SK-N-SH treated with all-trans-retinoic acid at 6 μM for 48 hours (cell line): ENCODE measurements around the gene HS3ST3A1.

Experiments
- ATAC-seq: fragments of 200-7000 bp; cut with Tn5 transposase; 3 replicates; pipeline ENCODE4 v1.9.1; 2020; ENCODE audit warnings: mild to moderate bottlenecking, moderate library complexity
- ARNTL ChIP-seq: fragments of 450-650 bp; formaldehyde crosslinking; IDR thresholded peaks from 2 replicates; pipeline ENCODE4 v1.5.0; 2020; ENCODE audit warnings: low read depth, mild to moderate bottlenecking, moderate library complexity, borderline replicate concordance
- BACH2 ChIP-seq: fragments of 250-450 bp; sonication (Bioruptor Pico); IDR thresholded peaks from 2 replicates; pipeline ENCODE4 v1.9.0; 2021; ENCODE audit warnings: mild to moderate bottlenecking, borderline replicate concordance
- CREB5 ChIP-seq: fragments of 250-450 bp; sonication (Bioruptor Pico); IDR thresholded peaks from 2 replicates; pipeline ENCODE4 v1.5.1; 2020; ENCODE audit warnings: low read depth, mild to moderate bottlenecking, moderate library complexity
- CSDC2 ChIP-seq: fragments of 250-450 bp; sonication (Bioruptor Pico); IDR thresholded peaks from 2 replicates; pipeline ENCODE4 v1.5.0; 2020; ENCODE audit warnings: mild to moderate bottlenecking, moderate library complexity
- GLIS3 ChIP-seq: fragments of 250-450 bp; sonication (Bioruptor Pico); IDR thresholded peaks from 2 replicates; pipeline ENCODE4 v1.5.0; 2020; ENCODE audit warnings: mild to moderate bottlenecking, moderate library complexity
- ISL1 ChIP-seq: fragments of 250-450 bp; sonication (Bioruptor Pico); IDR thresholded peaks from 2 replicates; pipeline ENCODE4 v2.1.2; 2022; ENCODE audit warnings: mild to moderate bottlenecking, moderate library complexity
- PATZ1 ChIP-seq: fragments of 250-450 bp; sonication (Bioruptor Pico); IDR thresholded peaks from 2 replicates; pipeline ENCODE4 v1.8.0; 2020; ENCODE audit warnings: mild to moderate bottlenecking, moderate library complexity, borderline replicate concordance
- POU6F1 ChIP-seq: fragments of 250-450 bp; sonication (Bioruptor Pico); IDR thresholded peaks from 2 replicates; pipeline ENCODE4 v1.8.0; 2021; ENCODE audit warnings: low read depth, mild to moderate bottlenecking, moderate library complexity, borderline replicate concordance
- RARB ChIP-seq: fragments of 250-450 bp; sonication (Bioruptor Pico); IDR thresholded peaks from 2 replicates; pipeline ENCODE4 v1.8.0; 2021; ENCODE audit warnings: mild to moderate bottlenecking, moderate library complexity
- SNAI2 ChIP-seq: fragments of 250-450 bp; sonication (Bioruptor Pico); IDR thresholded peaks from 2 replicates; pipeline ENCODE4 v1.5.0; 2020; ENCODE audit warnings: mild to moderate bottlenecking, moderate library complexity
- TCF4 ChIP-seq: fragments of 250-450 bp; sonication (Bioruptor Pico); IDR thresholded peaks from 2 replicates; pipeline ENCODE4 v1.8.0; 2021; ENCODE audit warnings: mild to moderate bottlenecking, moderate library complexity, borderline replicate concordance
- TOX ChIP-seq: fragments of 250-450 bp; sonication (Bioruptor Pico); IDR thresholded peaks from 2 replicates; pipeline ENCODE4 v1.8.0; 2021; ENCODE audit warnings: mild to moderate bottlenecking, moderate library complexity, borderline replicate concordance
- ZC3H10 ChIP-seq: fragments of 250-450 bp; sonication (Bioruptor Pico); IDR thresholded peaks from 2 replicates; pipeline ENCODE4 v1.5.1; 2021; ENCODE audit warnings: mild to moderate bottlenecking, moderate library complexity
- ZFP3 ChIP-seq: fragments of 250-450 bp; sonication (Bioruptor Pico); IDR thresholded peaks from 2 replicates; pipeline ENCODE4 v1.5.0; 2020; ENCODE audit warnings: mild to moderate bottlenecking, moderate library complexity
- ZFP30 ChIP-seq: fragments of 450-650 bp; formaldehyde crosslinking; IDR thresholded peaks from 2 replicates; pipeline ENCODE4 v1.5.0; 2022; ENCODE audit warnings: mild to moderate bottlenecking, moderate library complexity
- ZNF565 ChIP-seq: fragments of 450-650 bp; formaldehyde crosslinking; conservative IDR thresholded peaks from 2 replicates; pipeline ENCODE4 v1.5.0; 2020; ENCODE audit warnings: low read depth, mild to moderate bottlenecking, moderate library complexity
- ZNF70 ChIP-seq: fragments of 450-650 bp; formaldehyde crosslinking; IDR thresholded peaks from 2 replicates; pipeline ENCODE4 v1.5.0; 2020; ENCODE audit warnings: mild to moderate bottlenecking, moderate library complexity
- ZNF8 ChIP-seq: fragments of 450-650 bp; formaldehyde crosslinking; IDR thresholded peaks from 2 replicates; pipeline ENCODE4 v1.5.0; 2020; ENCODE audit warnings: mild to moderate bottlenecking, moderate library complexity
- TF ChIP-seq, protein P1 (sequence below): fragments of 250-450 bp; sonication (Bioruptor Pico); IDR thresholded peaks from 2 replicates; pipeline ENCODE4 v1.5.1; 2021; ENCODE audit warnings: mild to moderate bottlenecking, moderate library complexity
- TF ChIP-seq, protein P2 (sequence below): fragments of 250-450 bp; sonication (Bioruptor Pico); IDR thresholded peaks from 2 replicates; pipeline ENCODE4 v1.5.0; 2020; ENCODE audit warnings: mild to moderate bottlenecking, moderate library complexity

Gene HS3ST3A1

GRCh38 chr17:13594762-13595598, 6.7 kb downstream of the HS3ST3A1 start:
- TF ChIP-seq ZNF8 (CRISPR knock-in tag) = no peak
- TF ChIP-seq BACH2 (CRISPR knock-in tag) = no peak
- TF ChIP-seq ZFP30 (CRISPR knock-in tag) = no peak
- TF ChIP-seq CSDC2 = no peak
- TF ChIP-seq GLIS3 (CRISPR knock-in tag) = no peak
- no peak for TF ChIP-seq SNAI2 (CRISPR knock-in tag)
- no peak for TF ChIP-seq CREB5 (CRISPR knock-in tag)
- no peak for TF ChIP-seq ISL1 (CRISPR knock-in tag)
- TF ChIP-seq, protein P1, sequence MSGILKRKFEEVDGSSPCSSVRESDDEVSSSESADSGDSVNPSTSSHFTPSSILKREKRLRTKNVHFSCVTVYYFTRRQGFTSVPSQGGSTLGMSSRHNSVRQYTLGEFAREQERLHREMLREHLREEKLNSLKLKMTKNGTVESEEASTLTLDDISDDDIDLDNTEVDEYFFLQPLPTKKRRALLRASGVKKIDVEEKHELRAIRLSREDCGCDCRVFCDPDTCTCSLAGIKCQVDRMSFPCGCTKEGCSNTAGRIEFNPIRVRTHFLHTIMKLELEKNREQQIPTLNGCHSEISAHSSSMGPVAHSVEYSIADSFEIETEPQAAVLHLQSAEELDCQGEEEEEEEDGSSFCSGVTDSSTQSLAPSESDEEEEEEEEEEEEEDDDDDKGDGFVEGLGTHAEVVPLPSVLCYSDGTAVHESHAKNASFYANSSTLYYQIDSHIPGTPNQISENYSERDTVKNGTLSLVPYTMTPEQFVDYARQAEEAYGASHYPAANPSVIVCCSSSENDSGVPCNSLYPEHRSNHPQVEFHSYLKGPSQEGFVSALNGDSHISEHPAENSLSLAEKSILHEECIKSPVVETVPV (CRISPR knock-in tag) = no peak
- TF ChIP-seq, all 23 proteins: peak for 0
- ATAC-seq = peak; percentile 68

GRCh38 chr17:13594310-13594709, 7.4 kb downstream of the HS3ST3A1 start:
- peak; percentile 4; the same call in 1 of the 3 replicates for ATAC-seq
- TF ChIP-seq ZNF8 (CRISPR knock-in tag) = no peak; the same call in 1 of the 2 replicates
- TF ChIP-seq RARB (CRISPR knock-in tag) = no peak
- no peak for TF ChIP-seq ZFP3 (CRISPR knock-in tag)
- TF ChIP-seq TOX (CRISPR knock-in tag) = no peak
- TF ChIP-seq PATZ1 (CRISPR knock-in tag) = no peak
- no peak for TF ChIP-seq CSDC2

- no peak for ATAC-seq
- TF ChIP-seq, protein P1 (CRISPR knock-in tag) = no peak
- TF ChIP-seq TOX (CRISPR knock-in tag) (no peak), PATZ1 (CRISPR knock-in tag) (no peak), ZFP3 (CRISPR knock-in tag) (no peak), ZNF565 (CRISPR knock-in tag) (no peak), ZFP30 (CRISPR knock-in tag) (no peak), BACH2 (CRISPR knock-in tag) (no peak), CREB5 (CRISPR knock-in tag) (no peak), TCF4 (CRISPR knock-in tag) (no peak), ZNF70 (no peak), GLIS3 (CRISPR knock-in tag) (no peak), ZC3H10 (CRISPR knock-in tag) (no peak), ZNF8 (CRISPR knock-in tag) (no peak), RARB (CRISPR knock-in tag) (no peak), POU6F1 (CRISPR knock-in tag) (no peak), ARNTL (CRISPR knock-in tag) (no peak)
- TF ChIP-seq, protein P2, sequence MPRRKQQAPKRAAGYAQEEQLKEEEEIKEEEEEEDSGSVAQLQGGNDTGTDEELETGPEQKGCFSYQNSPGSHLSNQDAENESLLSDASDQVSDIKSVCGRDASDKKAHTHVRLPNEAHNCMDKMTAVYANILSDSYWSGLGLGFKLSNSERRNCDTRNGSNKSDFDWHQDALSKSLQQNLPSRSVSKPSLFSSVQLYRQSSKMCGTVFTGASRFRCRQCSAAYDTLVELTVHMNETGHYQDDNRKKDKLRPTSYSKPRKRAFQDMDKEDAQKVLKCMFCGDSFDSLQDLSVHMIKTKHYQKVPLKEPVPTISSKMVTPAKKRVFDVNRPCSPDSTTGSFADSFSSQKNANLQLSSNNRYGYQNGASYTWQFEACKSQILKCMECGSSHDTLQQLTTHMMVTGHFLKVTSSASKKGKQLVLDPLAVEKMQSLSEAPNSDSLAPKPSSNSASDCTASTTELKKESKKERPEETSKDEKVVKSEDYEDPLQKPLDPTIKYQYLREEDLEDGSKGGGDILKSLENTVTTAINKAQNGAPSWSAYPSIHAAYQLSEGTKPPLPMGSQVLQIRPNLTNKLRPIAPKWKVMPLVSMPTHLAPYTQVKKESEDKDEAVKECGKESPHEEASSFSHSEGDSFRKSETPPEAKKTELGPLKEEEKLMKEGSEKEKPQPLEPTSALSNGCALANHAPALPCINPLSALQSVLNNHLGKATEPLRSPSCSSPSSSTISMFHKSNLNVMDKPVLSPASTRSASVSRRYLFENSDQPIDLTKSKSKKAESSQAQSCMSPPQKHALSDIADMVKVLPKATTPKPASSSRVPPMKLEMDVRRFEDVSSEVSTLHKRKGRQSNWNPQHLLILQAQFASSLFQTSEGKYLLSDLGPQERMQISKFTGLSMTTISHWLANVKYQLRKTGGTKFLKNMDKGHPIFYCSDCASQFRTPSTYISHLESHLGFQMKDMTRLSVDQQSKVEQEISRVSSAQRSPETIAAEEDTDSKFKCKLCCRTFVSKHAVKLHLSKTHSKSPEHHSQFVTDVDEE (CRISPR knock-in tag) = no peak
Observed at GRCh38 chr17:13593757-13594156, 8.0 kb downstream of the HS3ST3A1 start.
